Measurements from ENCODE around the gene RFNG.

Gene RFNG

DNA sequence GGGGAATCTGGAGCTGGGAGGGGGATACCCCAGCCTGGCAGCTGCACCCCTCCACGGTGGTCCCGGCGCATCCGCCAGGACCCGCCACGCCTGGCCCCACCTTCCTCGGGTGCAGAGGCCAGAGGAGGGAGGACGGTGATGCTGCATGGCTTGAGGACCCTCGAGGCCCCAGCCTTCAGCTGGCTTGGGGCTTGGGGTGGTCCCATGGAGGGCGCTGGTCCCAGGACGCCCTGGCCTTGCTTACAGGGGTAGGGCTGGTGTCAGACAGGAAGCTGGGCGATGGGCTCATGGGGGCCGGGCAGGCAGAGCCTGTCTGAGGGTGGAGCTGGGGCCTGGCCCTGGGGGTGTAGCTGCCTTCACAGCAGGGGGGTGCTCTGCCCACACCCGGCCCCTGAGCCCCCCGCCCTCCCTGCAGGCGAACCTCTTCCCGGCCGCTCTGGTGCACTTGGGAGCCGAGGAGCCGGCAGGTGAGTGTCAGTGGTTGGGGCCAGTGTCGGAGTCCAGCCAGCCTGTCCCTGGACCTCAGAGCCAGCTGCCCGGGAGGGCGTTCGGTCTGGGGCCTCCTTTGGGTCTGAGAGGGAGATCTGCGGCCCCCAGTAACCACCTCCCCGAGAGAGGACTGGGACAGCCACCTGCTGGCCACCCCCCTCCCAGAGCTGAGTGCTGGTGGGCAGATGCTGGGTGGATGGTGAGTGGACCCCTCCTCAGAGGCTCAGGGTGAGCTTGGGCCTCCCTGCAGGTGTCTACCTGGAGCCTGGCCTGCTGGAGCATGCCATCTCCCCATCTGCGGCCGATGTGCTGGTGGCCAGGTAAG lies 35.3 kb downstream of the RFNG start:
- H3K4me1 ChIP-seq (ENCODE audit: control insufficient read depth, low read length): peaks cover 15% of the 10 kb centered on the region
- peaks cover 8% of the 10 kb centered on the region; the same call in 1 of the 2 replicates for H4K20me1 ChIP-seq (ENCODE audit: control insufficient read depth, insufficient read depth, low read depth, low read length)
- H3K79me2 ChIP-seq (ENCODE audit: control insufficient read depth, low read length): peaks cover 10% of the 10 kb centered on the region; the same call in 1 of the 2 replicates
- no peaks in the 10 kb centered on the region for H3K9me2 ChIP-seq (replicated peaks; ENCODE audit: control insufficient read depth, low read length)
- H3K4me2 ChIP-seq (ENCODE audit: low read length): no peak overlapping the region
- H3K4me3 ChIP-seq (ENCODE audit: low read length): no peak overlapping the region
- peaks cover 7% of the 10 kb centered on the region for H3K36me3 ChIP-seq (ENCODE audit: control insufficient read depth, low read length)
- no peak overlapping the region for H3K27ac ChIP-seq (ENCODE audit: low read depth, low read length)
- TF ChIP-seq, protein P1, sequence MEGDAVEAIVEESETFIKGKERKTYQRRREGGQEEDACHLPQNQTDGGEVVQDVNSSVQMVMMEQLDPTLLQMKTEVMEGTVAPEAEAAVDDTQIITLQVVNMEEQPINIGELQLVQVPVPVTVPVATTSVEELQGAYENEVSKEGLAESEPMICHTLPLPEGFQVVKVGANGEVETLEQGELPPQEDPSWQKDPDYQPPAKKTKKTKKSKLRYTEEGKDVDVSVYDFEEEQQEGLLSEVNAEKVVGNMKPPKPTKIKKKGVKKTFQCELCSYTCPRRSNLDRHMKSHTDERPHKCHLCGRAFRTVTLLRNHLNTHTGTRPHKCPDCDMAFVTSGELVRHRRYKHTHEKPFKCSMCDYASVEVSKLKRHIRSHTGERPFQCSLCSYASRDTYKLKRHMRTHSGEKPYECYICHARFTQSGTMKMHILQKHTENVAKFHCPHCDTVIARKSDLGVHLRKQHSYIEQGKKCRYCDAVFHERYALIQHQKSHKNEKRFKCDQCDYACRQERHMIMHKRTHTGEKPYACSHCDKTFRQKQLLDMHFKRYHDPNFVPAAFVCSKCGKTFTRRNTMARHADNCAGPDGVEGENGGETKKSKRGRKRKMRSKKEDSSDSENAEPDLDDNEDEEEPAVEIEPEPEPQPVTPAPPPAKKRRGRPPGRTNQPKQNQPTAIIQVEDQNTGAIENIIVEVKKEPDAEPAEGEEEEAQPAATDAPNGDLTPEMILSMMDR (IDR thresholded peaks at IDR 0.05; ENCODE audit: low read depth, low read length, poor library complexity, severe bottlenecking): no peak
- no peak for TF ChIP-seq EZH2phosphoT487 (IDR thresholded peaks at IDR 0.05; ENCODE audit: borderline replicate concordance, low read length)
- H3K9me3 ChIP-seq (ENCODE audit: control insufficient read depth, insufficient read depth, low read length): no peaks in the 10 kb centered on the region
- H3K27me3 ChIP-seq (ENCODE audit: control insufficient read depth, low read length): no peaks in the 10 kb centered on the region
- peaks cover 3% of the 10 kb centered on the region; the same call in 1 of the 2 replicates for H3F3A ChIP-seq (ENCODE audit: control insufficient read depth, insufficient read depth)

DNA sequence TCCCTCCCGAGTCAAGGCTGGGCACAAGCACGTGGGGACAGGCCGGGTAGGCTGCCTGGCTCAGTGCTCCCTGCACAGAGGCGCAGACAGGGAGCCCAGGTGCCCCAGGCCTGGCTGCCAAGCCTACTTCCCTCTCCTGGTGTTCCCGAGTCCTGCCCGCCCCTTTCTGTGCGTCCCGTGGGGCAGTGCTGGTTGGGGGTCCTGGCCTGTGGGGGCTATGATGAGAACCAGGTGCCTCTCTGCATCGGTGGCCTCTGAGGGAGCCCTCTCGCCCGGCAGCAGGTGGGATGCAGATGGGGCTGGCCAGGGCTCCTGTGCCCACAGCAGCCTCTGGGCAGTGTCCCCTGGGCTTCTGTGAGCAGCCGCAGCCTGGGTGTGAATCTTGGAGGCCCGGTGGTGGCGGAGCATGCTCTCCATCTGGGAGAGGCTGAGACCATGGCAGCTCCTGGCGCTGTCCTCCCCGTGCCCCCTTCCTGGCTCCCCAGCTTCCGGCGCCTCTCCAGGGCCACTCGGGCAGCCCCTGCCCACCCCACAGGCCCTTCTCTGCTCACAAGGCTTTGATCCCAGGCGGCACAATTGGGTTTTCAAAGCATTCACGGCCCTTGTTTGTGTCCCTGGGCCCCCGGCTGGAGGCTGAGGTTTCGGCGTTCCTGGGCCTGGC lies 36.2 kb downstream of the RFNG start:
- Histone ChIP-seq H3K27ac (ENCODE audit: low read depth, low read length) (no peak overlapping the region), H3K9me2 (replicated peaks; ENCODE audit: control insufficient read depth, low read length) (no peaks in the 10 kb centered on the region), H3K79me2 (ENCODE audit: control insufficient read depth, low read length) (0 out of 2 replicates have a peak, but pooled peaks cover 2% of the 10 kb centered on the region), H3K27me3 (ENCODE audit: control insufficient read depth, low read length) (no peaks in the 10 kb centered on the region), H3F3A (ENCODE audit: control insufficient read depth, insufficient read depth) (peaks cover 3% of the 10 kb centered on the region; the same call in 1 of the 2 replicates), H4K20me1 (ENCODE audit: control insufficient read depth, insufficient read depth, low read depth, low read length) (peaks cover 6% of the 10 kb centered on the region; the same call in 1 of the 2 replicates), H3K36me3 (ENCODE audit: control insufficient read depth, low read length) (peaks cover 7% of the 10 kb centered on the region), H3K4me3 (ENCODE audit: low read length) (no peak overlapping the region), H3K4me2 (ENCODE audit: low read length) (no peak overlapping the region), H3K9me3 (ENCODE audit: control insufficient read depth, insufficient read depth, low read length) (no peaks in the 10 kb centered on the region), H3K4me1 (ENCODE audit: control insufficient read depth, low read length) (peaks cover 9% of the 10 kb centered on the region)
- TF ChIP-seq, protein P1 (IDR thresholded peaks at IDR 0.05; ENCODE audit: low read depth, low read length, poor library complexity, severe bottlenecking): no peak
- no peak for TF ChIP-seq EZH2phosphoT487 (IDR thresholded peaks at IDR 0.05; ENCODE audit: borderline replicate concordance, low read length)

DNA sequence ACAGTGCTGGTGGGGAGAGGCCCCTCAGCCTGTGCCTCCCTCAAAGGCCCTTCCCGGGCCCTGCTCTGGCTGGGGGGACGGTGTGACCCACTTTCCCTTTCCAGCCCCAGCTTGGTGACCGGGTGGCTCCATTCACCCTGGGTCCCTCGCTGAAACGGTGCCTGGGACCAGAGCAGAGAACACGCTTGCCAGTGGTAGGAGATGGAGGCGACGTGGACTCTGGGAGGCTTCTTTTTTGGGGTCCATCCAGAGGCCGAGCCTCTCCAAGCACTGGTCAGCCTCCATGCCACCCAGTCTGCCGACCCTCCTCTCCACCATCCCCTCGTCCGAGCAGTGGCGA lies 36.7 kb downstream of the RFNG start:
- Histone ChIP-seq H3K27me3 (ENCODE audit: control insufficient read depth, low read length) (no peaks in the 10 kb centered on the region), H3K9me3 (ENCODE audit: control insufficient read depth, insufficient read depth, low read length) (no peaks in the 10 kb centered on the region), H3K79me2 (ENCODE audit: control insufficient read depth, low read length) (no peaks in the 10 kb centered on the region), H3K4me2 (ENCODE audit: low read length) (no peak overlapping the region), H3K4me3 (ENCODE audit: low read length) (no peak overlapping the region), H3K4me1 (ENCODE audit: control insufficient read depth, low read length) (peaks cover 6% of the 10 kb centered on the region), H3K36me3 (ENCODE audit: control insufficient read depth, low read length) (peaks cover 7% of the 10 kb centered on the region), H4K20me1 (ENCODE audit: control insufficient read depth, insufficient read depth, low read depth, low read length) (0 out of 2 replicates have a peak, but pooled peaks cover 4% of the 10 kb centered on the region), H3K27ac (ENCODE audit: low read depth, low read length) (no peak overlapping the region), H3K9me2 (replicated peaks; ENCODE audit: control insufficient read depth, low read length) (no peaks in the 10 kb centered on the region), H3F3A (ENCODE audit: control insufficient read depth, insufficient read depth) (peaks cover 3% of the 10 kb centered on the region; the same call in 1 of the 2 replicates)
- TF ChIP-seq, protein P1 (IDR thresholded peaks at IDR 0.05; ENCODE audit: low read depth, low read length, poor library complexity, severe bottlenecking): no peak
- no peak for TF ChIP-seq EZH2phosphoT487 (IDR thresholded peaks at IDR 0.05; ENCODE audit: borderline replicate concordance, low read length)
